ENCODE data around the gene HM13. TPM values are rescaled to one million over a fixed set of nuclear protein-coding genes. Genes with fewer than 3 reads are reported as not detected.

Gene HM13
- total RNA-seq, 2 experiments from 2014 or later: 110 to 111 TPM

DNA sequence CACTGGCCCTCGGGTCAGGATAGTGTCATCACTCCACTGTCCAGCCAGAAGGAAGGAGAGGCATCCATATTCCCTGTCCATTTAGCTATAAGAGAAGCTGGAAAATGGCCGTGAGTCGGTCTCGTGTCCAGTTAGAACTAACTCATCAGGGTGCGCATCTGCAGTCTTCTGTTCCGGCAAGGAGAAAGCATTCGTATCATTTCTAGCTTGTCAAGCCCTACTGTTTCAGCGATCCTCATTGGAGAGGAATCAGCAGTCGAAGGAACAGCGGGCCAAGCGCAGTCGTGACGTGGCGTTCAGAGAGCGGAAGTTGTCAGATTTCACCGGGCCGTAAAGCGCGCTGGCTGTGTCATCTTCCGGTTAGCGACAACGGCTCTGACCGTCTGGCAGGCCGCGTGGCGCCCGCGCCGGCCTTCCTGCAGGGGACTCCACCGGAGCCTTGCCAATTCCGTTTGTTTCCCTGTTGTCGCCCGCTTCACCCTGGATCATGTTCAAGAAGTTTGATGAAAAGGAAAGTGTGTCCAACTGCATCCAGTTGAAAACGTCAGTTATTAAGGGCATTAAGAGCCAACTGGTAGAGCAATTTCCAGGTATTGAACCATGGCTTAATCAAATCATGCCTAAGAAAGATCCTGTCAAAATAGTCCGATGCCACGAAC is 32.9 kb downstream of the HM13 start:
- intact Hi-C loops (cut with micrococcal nuclease): loop anchor here (2.0 kb wide), 1 partner anchor 32 kb away; the partner anchor contains the start of gene HM13
- ChIA-PET POLR2A (no interaction called here), CTCF (interaction anchor here (0.7 to 4.7 kb wide), 5 partner anchors 10 to 266 kb away, joined by 3 to 32 read pairs (median 10); no protein-coding TSS in a partner anchor)
- DNase-seq: peak; percentile 90
- H3K4me3 Mint-ChIP-seq: peak overlapping the region; percentile 94
- no peaks in the 10 kb centered on the region for H3K9me3 Mint-ChIP-seq
- H3K27me3 Mint-ChIP-seq: no peaks in the 10 kb centered on the region
- H3K4me1 Mint-ChIP-seq (ENCODE audit: low read depth): peaks cover 34% of the 10 kb centered on the region
- peaks cover 57% of the 10 kb centered on the region for H3K36me3 Mint-ChIP-seq
- peak overlapping the region; percentile 98 for H3K27ac Mint-ChIP-seq

DNA sequence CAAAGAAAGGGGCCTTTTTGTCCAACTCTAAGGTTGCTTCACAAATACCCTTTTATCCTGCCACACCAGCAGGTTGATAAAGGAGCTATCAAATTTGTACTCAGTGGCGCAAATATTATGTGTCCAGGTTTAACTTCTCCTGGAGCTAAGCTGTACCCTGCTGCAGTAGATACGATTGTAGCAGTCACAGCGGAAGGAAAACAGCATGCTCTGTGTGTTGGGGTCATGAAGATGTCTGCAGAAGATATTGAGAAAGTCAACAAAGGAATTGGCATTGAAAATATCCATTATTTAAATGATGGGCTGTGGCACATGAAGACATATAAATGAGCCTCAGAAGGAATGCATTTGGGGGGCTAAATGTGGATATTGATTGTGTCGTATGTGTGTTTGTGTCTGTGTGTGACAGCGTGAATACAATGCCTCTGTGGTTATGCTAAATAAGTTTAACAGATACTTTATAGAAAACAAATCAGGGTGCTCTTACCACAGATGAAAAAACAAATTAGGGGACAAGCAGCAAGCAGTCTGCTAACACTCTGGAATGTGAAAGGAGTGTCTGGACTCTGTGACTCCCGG is 33.6 kb downstream of the HM13 start:
- H3K27me3 Mint-ChIP-seq: no peaks in the 10 kb centered on the region
- CTCF ChIA-PET: interaction anchor here (0.5 to 4.7 kb wide), 7 partner anchors 10 to 65 kb away, joined by 3 to 32 read pairs (median 10); no protein-coding TSS in a partner anchor
- intact Hi-C loops (cut with micrococcal nuclease): loop anchor here (2.0 kb wide), 1 partner anchor 33 kb away; the partner anchor contains the start of gene HM13
- POLR2A ChIA-PET: no interaction called here
- no peak for DNase-seq
- peak overlapping the region; percentile 98 for H3K27ac Mint-ChIP-seq
- peaks cover 27% of the 10 kb centered on the region for H3K4me1 Mint-ChIP-seq (ENCODE audit: low read depth)
- peak overlapping the region; percentile 94 for H3K4me3 Mint-ChIP-seq
- H3K36me3 Mint-ChIP-seq: peaks cover 55% of the 10 kb centered on the region
- H3K9me3 Mint-ChIP-seq: no peaks in the 10 kb centered on the region

DNA sequence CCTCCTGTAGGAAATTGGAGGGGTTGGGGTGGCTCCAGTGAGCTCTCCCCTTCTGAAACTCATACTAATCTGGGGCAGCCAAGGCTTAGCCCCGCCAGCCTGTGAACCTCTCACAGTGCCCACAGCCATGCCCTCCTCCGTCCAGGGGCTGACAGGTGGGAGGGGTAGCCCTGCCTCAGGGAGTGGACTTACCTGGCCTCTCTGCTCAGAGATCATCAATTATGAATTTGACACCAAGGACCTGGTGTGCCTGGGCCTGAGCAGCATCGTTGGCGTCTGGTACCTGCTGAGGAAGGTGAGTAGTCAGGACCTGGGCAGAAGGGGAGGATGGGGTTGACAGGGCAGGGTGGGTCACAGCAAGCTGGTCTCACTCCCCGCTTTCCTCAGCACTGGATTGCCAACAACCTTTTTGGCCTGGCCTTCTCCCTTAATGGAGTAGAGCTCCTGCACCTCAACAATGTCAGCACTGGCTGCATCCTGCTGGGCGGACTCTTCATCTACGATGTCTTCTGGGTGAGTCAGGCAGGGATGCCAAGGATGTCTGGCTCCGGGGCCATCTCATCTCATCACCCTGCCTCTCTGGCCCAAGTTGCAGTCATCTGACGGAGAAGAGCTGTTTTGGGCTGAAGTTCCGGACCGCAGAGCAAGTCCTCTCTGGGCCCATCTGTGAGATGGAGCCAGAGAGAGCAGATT is 34.7 kb downstream of the HM13 start:
- ChIA-PET CTCF (interaction anchor here (1.5 to 4.7 kb wide), 4 partner anchors 11 to 63 kb away, joined by 7 to 32 read pairs (median 13); no protein-coding TSS in a partner anchor), POLR2A (interaction anchor here (0.5 kb wide), 1 partner anchor 24 kb away, joined by 3 read pairs; no protein-coding TSS in a partner anchor)
- H3K4me1 Mint-ChIP-seq (ENCODE audit: low read depth): peaks cover 22% of the 10 kb centered on the region
- peaks cover 55% of the 10 kb centered on the region for H3K36me3 Mint-ChIP-seq
- no peaks in the 10 kb centered on the region for H3K27me3 Mint-ChIP-seq
- H3K27ac Mint-ChIP-seq: peak overlapping the region; percentile 98
- DNase-seq: no peak
- intact Hi-C loops (cut with micrococcal nuclease): no loop called here
- H3K4me3 Mint-ChIP-seq: peak overlapping the region; percentile 94
- no peaks in the 10 kb centered on the region for H3K9me3 Mint-ChIP-seq

DNA sequence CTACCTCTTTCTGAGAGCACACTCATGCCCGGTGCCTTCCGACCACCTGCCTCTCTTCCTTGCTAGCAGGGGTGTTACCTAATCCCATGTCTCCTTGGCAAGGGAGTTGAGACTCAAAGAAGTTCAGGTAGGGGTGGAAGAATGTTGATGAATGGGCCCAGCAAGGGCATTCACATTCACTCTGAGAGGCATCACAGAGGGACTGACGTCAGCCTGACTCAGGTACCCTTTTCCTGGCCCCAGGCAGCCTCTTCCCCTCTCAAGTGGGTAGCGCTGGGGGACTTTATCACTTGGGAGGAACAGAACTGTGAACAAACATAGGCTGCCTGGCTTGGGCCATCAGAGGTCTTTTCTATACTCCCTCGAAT is 35.3 kb downstream of the HM13 start:
- Mint-ChIP-seq H3K4me1 (ENCODE audit: low read depth) (peaks cover 19% of the 10 kb centered on the region), H3K4me3 (no peak overlapping the region), H3K27ac (peak overlapping the region; percentile 45), H3K36me3 (peaks cover 53% of the 10 kb centered on the region), H3K27me3 (no peaks in the 10 kb centered on the region), H3K9me3 (no peaks in the 10 kb centered on the region)
- POLR2A ChIA-PET: no interaction called here
- DNase-seq: no peak
- CTCF ChIA-PET: interaction anchor here (1.5 to 4.7 kb wide), 4 partner anchors 10 to 63 kb away, joined by 7 to 32 read pairs (median 13); no protein-coding TSS in a partner anchor
- intact Hi-C loops (cut with micrococcal nuclease): no loop called here

DNA sequence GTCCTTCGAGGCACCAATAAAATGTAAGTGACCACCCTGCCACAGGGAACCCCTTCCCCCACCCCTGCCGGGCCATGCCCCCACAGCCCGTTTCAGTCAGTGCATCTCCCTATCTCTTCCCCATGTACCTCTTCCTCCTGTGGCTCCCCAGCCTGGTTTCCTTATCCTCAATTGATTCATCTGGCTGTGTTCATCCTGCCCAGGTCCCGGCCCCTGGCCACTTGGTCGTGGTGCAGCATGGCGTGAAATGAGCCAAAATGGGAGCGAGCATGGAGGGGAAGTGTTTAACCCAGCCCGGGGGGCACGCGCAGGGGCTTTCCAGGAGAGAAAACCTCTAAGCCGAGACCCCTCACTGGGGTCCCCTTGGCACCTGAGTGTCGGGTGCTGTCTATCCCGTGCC is 35.9 kb downstream of the HM13 start:
- H3K4me3 Mint-ChIP-seq: no peak overlapping the region
- intact Hi-C loops (cut with micrococcal nuclease): no loop called here
- no peak for DNase-seq
- H3K27me3 Mint-ChIP-seq: no peaks in the 10 kb centered on the region
- peaks cover 51% of the 10 kb centered on the region for H3K36me3 Mint-ChIP-seq
- POLR2A ChIA-PET: interaction anchor here (1.5 kb wide), 1 partner anchor 8 kb away, joined by 5 read pairs; no protein-coding TSS in a partner anchor
- H3K9me3 Mint-ChIP-seq: no peaks in the 10 kb centered on the region
- no peak overlapping the region for H3K27ac Mint-ChIP-seq
- peaks cover 19% of the 10 kb centered on the region for H3K4me1 Mint-ChIP-seq (ENCODE audit: low read depth)
- CTCF ChIA-PET: interaction anchor here (2.4 to 2.5 kb wide), 2 partner anchors 10 to 62 kb away, joined by 18 to 20 read pairs; no protein-coding TSS in a partner anchor

DNA sequence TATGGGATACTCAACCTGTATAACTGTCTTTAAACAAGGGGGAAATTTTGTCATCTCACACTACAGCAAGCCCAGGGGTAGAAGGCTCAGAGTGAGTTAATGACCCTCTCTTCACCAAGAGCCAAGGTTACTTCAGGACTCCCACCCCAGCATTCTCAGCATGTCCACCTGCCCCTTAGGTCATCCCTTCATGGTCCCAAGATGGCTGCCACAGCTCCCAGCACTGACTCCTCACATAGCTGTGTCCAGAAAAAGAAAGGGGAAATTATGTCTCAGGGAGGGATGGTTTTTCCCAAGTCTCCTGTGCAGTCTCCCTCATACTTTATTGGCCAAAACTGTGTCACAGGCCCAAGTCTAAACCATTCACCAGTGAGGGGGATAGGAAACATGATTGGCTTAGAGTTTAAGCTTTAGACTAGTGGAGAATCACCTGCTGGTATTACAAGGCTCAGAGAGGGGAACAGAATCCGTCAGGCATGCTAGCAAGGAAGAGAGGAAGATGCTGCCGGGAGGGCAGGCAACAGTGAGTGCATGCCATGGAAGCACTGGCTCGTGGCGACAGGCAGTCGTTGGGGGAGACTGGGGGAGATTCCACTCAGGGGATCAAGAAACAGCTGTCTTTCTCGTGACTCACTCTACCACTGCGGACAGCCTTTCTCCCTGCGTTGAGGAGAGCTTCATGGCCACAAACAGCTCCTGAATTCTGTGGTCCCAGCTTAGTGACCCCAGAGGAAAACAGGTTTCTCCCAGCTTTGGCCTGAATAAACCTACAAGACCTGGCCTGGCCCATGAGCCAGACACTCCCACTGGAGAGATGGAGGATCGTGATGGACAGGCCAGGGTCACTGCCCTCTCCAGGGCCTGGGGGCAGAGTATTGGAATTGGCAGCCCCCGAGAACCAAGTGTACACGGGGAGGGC is 37.2 kb downstream of the HM13 start:
- Mint-ChIP-seq H3K4me1 (ENCODE audit: low read depth) (peaks cover 19% of the 10 kb centered on the region), H3K27me3 (no peaks in the 10 kb centered on the region), H3K9me3 (no peaks in the 10 kb centered on the region), H3K27ac (no peak overlapping the region), H3K36me3 (peaks cover 50% of the 10 kb centered on the region), H3K4me3 (no peak overlapping the region)
- intact Hi-C loops (cut with micrococcal nuclease): no loop called here
- CTCF ChIA-PET: interaction anchor here (1.5 to 2.5 kb wide), 5 partner anchors 9 to 61 kb away, joined by 4 to 20 read pairs (median 12); no protein-coding TSS in a partner anchor
- DNase-seq: no peak
- POLR2A ChIA-PET: interaction anchor here (0.8 to 1.5 kb wide), 2 partner anchors 10 to 22 kb away, joined by 3 to 5 read pairs; no protein-coding TSS in a partner anchor

DNA sequence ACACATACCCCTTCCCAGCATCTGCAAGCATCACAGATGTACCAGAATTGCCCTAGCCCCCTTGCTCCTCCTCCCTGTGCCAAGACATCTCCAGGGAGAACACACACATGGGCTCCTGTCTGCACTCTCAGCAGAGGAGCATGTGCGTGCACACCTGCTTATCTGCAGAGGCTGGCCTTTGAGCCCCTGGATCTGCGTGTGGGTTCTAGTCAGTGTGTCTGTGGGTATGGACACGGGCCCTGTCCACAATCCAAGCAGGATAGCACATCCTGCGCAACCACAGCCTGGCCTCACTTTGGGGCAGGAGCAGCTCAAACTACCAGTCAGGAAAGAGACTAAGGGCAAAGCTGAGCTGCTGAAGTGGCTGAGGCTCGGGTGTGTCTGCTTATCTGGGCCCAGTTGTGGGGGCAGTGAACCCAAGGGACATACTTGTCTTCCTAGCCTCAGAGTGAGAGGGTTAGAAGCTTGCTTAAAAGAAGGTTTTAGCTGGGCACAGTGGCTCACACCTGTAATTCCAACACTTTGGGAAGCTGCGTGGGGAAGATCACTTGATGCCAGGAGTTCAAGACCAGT is 41.0 kb downstream of the HM13 start:
- no peak overlapping the region for H3K4me3 Mint-ChIP-seq
- peak overlapping the region; percentile 9 for H3K27ac Mint-ChIP-seq
- ChIA-PET POLR2A (interaction anchor here (0.6 to 0.7 kb wide), 2 partner anchors 79 to 83 kb away, joined by 3 to 5 read pairs; no protein-coding TSS in a partner anchor), CTCF (interaction anchor here (1.0 to 29.0 kb wide), 3 partner anchors 11 to 55 kb away, joined by 5 to 1211 read pairs (median 149); partner anchors contain the start of gene ID1)
- no peak for DNase-seq
- H3K9me3 Mint-ChIP-seq: no peaks in the 10 kb centered on the region
- intact Hi-C loops (cut with micrococcal nuclease): no loop called here
- H3K36me3 Mint-ChIP-seq: peaks cover 35% of the 10 kb centered on the region
- peaks cover 10% of the 10 kb centered on the region for H3K4me1 Mint-ChIP-seq (ENCODE audit: low read depth)
- no peaks in the 10 kb centered on the region for H3K27me3 Mint-ChIP-seq

DNA sequence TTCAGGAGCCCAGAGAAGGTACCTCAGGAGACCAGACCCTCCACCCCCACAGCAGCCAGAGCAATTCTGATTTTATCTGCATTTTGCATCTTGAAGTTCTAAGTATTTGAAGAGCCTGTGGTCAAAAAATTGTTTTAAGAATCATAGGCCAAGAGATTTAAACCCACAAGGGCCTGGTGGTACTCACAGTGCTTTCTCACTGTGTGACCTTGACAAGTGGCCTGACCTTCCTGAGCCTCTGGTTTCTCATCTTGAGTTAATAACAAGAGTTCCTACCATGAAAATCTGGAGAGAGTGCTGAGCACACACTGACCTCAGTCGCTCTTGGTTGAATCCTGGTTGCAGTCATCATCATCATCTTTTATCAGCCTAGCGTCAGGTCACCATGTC is 45.5 kb downstream of the HM13 start:
- peaks cover 56% of the 10 kb centered on the region for H3K36me3 Mint-ChIP-seq
- CTCF ChIA-PET: interaction anchor here (0.6 to 29.0 kb wide), 13 partner anchors 8 to 168 kb away, joined by 3 to 1211 read pairs (median 5); partner anchors contain the start of gene ID1

DNA sequence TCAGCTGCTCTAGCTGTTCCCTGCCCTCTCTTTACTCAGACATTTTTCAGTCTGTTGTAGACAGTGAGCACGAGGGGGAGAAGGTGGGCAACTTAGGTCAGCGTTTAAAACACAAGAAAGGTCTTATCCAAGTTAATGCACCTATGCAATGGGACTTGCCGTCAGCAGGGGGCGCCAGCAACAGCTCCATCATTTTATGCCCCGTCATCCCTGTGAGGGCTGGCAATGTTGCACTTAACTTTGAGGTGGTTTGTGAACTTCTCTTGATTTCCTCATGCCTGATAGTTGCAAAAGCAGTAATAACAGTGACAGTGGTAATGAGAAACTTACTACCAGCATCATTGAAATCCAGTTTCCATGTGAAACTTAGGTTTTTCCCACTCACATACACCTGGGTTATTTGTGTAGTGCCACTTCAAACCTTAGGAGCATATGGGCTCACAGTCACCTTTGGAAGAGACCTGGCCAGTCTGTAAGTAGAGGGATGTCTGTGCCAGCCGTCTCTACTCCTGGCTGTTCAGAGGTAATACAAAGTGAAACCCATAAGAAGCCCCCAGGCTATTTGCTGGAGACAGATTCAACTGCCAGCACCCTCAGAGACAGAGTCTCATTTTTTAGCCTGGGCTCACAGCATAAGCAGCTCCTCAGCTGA is 46.0 kb downstream of the HM13 start:
- H3K27me3 Mint-ChIP-seq: no peaks in the 10 kb centered on the region
- H3K4me1 Mint-ChIP-seq (ENCODE audit: low read depth): peaks cover 15% of the 10 kb centered on the region
- no peaks in the 10 kb centered on the region for H3K9me3 Mint-ChIP-seq
- H3K36me3 Mint-ChIP-seq: peaks cover 55% of the 10 kb centered on the region
- peak; percentile 87 for DNase-seq
- intact Hi-C loops (cut with micrococcal nuclease): loop anchor here (1.0 kb wide), 2 partner anchors 9 to 53 kb away; no protein-coding TSS in a partner anchor
- no peak overlapping the region for H3K4me3 Mint-ChIP-seq
- CTCF ChIA-PET: interaction anchor here (0.6 to 29.0 kb wide), 15 partner anchors 9 to 167 kb away, joined by 3 to 1211 read pairs (median 5); partner anchors contain the start of gene ID1
- POLR2A ChIA-PET: interaction anchor here (0.8 kb wide), 1 partner anchor 52 kb away, joined by 5 read pairs; no protein-coding TSS in a partner anchor
- peak overlapping the region; percentile 66 for H3K27ac Mint-ChIP-seq

More for the DNA sequence above, 45.5 kb downstream of the HM13 start:
- Mint-ChIP-seq H3K9me3 (no peaks in the 10 kb centered on the region), H3K27ac (peak overlapping the region; percentile 66), H3K27me3 (no peaks in the 10 kb centered on the region), H3K4me3 (no peak overlapping the region), H3K4me1 (ENCODE audit: low read depth) (peaks cover 15% of the 10 kb centered on the region)
- intact Hi-C loops (cut with micrococcal nuclease): loop anchor here (1.0 kb wide), 2 partner anchors 10 to 54 kb away; no protein-coding TSS in a partner anchor
- POLR2A ChIA-PET: interaction anchor here (0.8 kb wide), 1 partner anchor 53 kb away, joined by 5 read pairs; no protein-coding TSS in a partner anchor
- no peak for DNase-seq

All from activated CD4-positive, alpha-beta memory T cell treated with anti-CD3 and anti-CD28 coated beads for 36 hours (primary cell).